NT2/D1 (cell line): ENCODE results near the gene RPS23.

Experiments
- SUZ12 ChIP-seq: IDR thresholded peaks from 2 replicates; pipeline ENCODE4 v1.6.1; 2011; ENCODE audit not compliant: insufficient read length, insufficient read depth; ENCODE audit errors: extremely low read depth
- YY1 ChIP-seq: IDR thresholded peaks from 2 replicates; pipeline ENCODE4 v1.6.1; 2011; ENCODE audit not compliant: insufficient read length, insufficient read depth
- ZNF274 ChIP-seq: IDR thresholded peaks from 2 replicates; pipeline ENCODE4 v1.6.1; 2011; ENCODE audit warnings: mild to moderate bottlenecking, low read depth, low read length

GRCh38 chr5:82290908-82291307, 12.8 kb upstream of the RPS23 start:
- TF ChIP-seq SUZ12 = no peak
- TF ChIP-seq ZNF274 = no peak
- TF ChIP-seq YY1 = no peak
